Activated naive CD8-positive, alpha-beta T cell treated with anti-CD3 and anti-CD28 coated beads, Interleukin-2, amount 50 U/mL, for 16 hours (primary cell): ENCODE data around the gene DACT2.
"Not testable (repeated sequence)": the region's sequence is repeated elsewhere in the genome, so short reads cannot be mapped to it uniquely, and the experiment has no call there.

Experiments used
- DNase-seq: peaks from one replicate; pipeline ENCODE4 v3.0.0-alpha.2; 2020; ENCODE audit warnings: low read depth, low spot score

The DACT2 gene

GRCh38 chr6:168282985-168283685, 36.4 kb downstream of the DACT2 start:
- no peak for DNase-seq

DNA sequence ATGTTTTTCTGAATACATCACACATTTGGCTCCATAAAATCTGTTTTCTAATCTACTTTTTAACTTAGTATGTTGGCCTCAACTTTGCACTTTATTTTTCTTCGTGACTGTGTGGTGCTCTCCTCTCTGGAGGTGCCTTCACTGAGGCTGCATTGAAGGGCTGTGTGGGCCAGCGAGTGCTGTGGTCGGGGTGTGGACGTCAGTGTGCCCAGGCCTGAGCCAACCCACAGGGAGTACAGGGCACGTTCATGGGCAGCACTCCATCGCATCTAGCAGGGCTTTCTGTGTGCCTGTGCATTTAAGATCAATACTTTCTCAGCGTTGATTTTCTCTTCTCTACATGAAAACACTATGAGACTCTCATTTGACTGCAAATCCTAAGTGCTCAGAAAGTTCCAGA, 37.8 kb downstream of the DACT2 start:
- no peak for DNase-seq

DNA sequence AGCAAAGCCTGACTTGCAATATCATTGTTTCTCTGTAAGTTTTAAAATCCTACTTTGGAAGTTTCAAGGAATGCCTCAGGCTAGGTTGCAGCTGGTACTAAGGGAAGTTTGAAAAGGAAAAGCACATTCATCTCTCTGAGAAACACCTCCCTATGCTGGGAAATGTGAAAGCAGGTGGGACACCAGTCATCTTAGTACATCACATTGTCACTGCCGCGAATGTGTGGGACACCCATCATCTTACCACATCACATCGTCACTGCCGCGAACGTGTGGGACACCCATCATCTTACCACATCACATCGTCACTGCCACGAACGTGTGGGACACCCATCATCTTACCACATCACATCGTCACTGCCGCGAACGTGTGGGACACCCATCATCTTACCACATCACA, 38.3 kb downstream of the DACT2 start:
- not testable (repeated sequence) for DNase-seq

- DNase-seq, result no peak
Measured at GRCh38 chr6:168280899-168281245, 38.7 kb downstream of the DACT2 start.

- no peak for DNase-seq
Measured at GRCh38 chr6:168280020-168280898, 39.3 kb downstream of the DACT2 start.

DNA sequence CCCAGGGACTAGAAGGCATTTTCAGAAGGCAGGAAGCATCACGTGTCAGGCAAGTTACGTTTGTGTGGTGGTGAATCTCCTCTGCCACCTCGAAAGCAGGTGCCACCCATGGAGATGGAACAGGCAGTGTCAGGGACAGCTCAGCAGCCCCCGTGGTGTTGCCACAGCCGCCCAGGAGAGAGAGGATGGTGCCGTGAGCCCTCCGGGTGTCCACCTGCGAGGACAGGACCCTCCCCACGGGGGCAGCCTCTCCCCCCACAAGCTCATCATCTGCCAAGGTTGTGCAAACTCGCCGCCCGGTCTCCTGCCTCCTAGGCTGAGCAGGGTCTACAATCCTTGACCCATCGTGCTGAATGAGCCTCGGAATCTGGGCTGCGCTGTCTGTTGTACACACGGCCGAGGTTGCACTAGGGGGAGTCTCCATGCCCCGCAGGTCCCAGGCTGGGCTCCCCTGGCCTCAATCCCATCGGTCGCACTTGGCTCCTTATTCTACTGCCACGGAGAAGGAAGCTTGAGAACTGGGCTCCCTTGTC, 40.1 kb downstream of the DACT2 start:
- DNase-seq, result no peak

DNA sequence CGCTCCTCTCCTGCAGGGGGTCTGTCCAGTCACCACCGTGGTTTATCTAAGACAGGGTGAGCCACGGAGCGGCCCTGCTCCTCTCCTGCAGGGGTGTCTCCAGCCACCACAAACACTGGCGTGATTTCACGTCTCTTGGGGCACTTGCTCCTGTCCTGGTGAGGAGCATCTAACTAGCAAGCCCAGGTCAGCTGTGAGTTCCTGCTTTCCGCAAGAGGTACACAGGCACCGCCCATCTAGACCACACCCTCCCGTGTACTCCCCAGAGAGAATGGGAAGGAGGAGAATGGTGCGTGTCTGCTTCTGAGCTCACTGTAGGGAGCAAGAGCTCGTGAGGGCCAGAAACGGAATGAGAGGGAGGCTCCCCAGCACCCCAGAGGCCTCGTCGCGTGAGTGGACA, 40.7 kb downstream of the DACT2 start:
- no peak for DNase-seq

DNA sequence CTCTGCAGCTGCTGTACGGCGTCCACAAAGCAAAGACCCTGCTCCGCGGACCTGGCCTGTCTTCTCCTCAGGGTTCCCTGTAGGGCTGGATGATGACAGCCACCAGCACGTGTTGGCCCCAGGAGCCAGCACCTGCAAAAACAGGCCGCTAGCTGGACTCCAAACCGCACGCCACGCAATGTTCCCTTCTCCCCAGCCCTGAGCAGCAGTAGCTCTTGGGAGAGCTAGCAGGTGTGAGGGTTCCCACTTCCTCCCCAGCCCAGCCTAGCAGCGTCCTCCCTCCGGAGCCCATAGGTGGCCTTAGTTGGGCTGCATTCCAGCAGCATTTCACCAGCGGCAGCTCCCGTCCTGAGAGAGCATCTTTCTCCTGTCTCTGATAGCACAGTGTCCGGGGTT, 42.3 kb downstream of the DACT2 start:
- no peak for DNase-seq

DNA sequence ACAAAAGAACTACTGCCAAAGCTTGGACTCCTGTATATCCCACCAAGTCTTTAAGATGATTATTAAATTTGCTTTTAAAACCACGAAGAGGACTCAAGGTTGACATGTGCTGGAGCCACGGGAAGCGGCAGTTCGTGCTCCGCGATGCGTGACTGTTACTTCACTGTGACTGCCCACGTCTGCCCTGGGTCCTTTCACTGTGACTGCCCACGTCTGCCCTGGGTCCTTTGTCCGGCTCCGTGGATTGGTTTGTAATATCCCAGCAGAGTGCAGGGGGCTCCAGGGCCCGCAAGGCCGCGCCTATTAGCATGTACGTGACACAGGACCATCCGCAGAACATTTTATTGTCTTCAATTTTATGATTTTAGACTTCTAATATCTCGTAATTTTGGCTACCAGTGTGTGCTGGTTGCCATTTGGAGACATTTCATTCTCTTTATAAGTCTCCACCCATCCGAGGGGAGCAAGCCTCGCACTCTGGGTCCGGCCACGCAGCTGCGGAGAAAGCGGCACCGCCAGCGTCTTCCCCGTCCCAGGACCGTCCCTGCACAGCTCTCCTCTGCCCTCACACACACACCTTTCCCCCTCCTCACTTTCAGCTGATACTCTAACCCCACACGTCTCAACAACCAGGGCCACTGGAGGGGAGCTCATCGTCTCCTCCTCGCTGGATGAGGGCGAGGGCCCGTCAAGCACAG, 42.9 kb downstream of the DACT2 start:
- DNase-seq, result no peak

DNA sequence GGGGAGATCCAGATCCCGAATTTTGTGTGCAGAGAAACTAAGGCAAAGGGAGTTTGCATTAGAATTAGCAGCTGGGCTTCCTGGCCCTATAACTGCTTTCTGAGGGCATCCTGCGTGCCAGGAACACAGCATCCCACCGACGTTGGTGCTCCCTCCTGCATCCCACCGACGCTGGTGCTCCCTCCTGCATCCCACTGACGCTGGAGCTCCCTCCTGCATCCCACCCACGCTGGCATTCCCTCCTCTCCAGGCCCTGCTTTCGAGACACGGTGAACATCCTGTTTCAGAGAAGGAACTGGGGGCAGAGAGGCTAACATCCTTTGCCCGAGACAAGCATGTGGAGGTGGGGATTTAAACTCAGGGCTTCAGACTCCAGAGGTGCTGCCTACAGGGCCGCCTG, 44.4 kb downstream of the DACT2 start:
- DNase-seq, result no peak

DNA sequence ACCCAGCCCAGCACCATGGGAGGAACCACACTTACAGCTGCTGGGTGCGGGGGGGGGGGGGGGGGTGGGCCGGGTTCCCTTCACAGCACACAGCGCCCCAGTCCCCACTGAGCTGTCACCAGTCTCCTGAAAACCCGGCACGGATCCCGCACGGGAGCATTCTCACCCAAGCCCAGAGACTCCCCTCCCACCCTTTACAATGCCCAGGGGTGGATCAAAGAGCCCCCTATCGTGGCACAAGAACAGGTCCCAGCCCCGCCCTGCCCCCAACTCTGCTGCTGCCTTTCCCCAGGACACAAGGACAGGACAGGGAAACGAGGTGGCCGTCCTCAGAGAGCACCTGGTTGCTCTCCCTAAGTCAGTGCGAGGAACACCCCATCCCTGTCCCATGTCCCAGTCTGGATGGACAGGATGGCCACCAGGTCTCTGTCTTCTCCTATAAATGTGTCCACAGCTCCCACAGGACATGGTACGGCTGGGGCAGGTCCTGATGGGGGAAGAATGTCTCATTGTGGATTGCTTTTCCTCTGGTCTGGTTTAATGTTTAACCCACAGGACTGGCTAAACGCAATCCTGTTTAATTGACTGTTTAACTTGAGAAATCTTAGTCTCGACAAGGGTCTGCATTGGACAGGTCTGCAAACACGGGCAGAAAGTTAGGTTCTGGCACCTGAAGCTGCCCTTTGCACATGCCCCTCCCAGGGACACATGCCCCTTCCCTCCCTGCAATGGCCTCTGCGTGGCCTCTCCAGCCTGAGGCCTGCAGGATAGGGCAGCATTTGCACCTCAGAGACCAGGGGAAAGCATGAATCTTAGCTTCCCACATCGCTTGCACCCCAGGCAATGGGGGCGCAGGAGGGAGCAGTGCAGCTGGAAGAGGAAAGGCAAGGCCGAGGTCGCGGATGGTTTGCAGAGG, 45.3 kb downstream of the DACT2 start:
- no peak for DNase-seq

GRCh38 chr6:168273441-168274036, 46.0 kb downstream of the DACT2 start:
- no peak for DNase-seq

- DNase-seq, result no peak
Measured at GRCh38 chr6:168272415-168273325, 46.9 kb downstream of the DACT2 start.

DNA sequence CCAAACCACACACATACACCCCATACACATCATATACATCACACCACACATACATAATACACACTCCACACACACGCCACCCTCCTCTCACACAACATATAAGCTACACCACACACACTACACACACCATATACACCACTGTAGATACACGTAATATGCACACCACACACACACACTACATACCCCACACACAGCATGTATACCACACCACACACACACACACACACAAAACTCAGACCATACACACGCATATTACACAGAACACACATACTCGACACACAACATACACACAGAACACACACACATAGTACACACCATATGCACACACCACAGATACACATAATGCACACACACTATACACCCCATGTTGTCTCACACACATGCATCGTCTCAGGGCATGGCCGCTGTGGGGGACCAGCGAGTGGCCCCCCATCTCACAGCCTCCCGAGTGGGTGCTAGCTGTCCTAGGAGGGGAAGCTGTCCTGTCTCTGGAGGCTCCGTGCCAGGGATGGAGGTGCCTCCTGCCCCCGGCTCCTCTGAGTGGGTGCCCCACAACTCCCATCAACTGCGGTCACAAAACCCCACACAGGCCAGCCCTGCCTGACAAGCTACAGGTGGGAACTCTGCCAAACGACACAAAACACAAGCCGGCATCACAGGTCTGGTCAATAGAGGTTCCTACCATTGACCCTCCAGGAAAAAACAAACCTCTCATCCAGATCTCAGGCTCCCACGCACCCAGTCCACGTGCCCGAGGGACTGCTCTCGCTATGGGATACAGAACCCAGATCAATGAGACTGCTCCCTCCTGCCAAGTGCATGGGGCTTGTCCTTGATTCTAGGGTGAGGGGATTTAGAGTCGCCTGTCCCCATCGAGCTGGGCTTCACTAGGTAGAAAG, 49.1 kb downstream of the DACT2 start:
- no peak for DNase-seq

DNA sequence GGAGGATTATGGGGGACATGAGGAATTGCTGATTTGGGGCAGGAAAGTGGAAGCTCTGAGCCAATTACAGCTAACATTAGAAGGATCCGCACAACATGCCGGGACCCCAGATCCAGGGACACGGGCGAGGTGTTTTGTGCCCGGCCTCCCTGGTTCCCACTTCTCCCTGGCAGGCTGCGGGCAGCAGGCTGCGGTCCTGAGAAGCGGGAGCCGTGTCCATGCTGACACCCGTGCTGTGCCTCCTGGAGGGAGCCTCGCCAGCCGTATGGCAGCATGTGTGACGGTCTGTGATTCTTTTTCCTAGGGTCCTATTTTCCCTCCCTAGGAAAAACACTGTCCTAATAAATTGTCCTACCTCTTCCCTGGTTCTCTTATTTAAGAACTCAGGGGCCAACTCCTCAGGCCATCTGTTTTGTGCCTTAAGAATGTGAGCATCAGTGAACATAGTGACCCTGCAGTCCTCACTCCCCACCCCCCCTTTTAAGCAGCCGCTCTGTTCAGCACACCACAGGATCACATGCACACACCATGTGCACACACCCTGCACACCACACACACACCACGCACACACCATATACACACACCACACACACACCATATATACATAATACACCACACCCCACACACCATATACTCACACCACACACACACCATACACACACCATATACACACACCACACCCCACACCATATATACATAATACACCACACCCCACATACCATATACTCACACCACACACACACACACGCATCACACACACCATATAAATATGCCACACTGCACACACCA, 49.9 kb downstream of the DACT2 start:
- no peak for DNase-seq

GRCh38 chr6:168268755-168269154, 50.8 kb downstream of the DACT2 start:
- DNase-seq, result no peak

GRCh38 chr6:168267779-168268178, 51.8 kb downstream of the DACT2 start:
- DNase-seq, result not testable (repeated sequence)
